H1 (cell line): ENCODE results near the gene DNAJC28. TPM values are rescaled to one million over a fixed set of nuclear protein-coding genes. Genes with fewer than 3 reads are reported as not detected.

Source experiments
- CTCF ChIA-PET: fragments of 300-600 bp; sonication (Branson Sonifier 250); formaldehyde crosslinking; loops from one replicate; lab custom pipeline; 2021; ENCODE audit not compliant: partially characterized antibody; lab: Charles Lee
- POLR2A ChIA-PET: fragments of 300-600 bp; sonication (Branson Sonifier 250); formaldehyde crosslinking; loops from one replicate; lab custom pipeline; 2021; ENCODE audit warnings: inconsistent platforms; ENCODE audit not compliant: partially characterized antibody; lab: Charles Lee
- DNase-seq, 2 experiments: peaks; one replicate each; pipeline versions ENCODE4 v3.0.0 to v3.0.0-alpha.2; 2010 to 2022; ENCODE audit warnings: low spot score in 2 of 2, low read depth in 1 of 2, mixed read lengths in 1 of 2
- FAIRE-seq: peaks from 2 replicates; lab custom pipeline; 2011; peaks lifted over from hg19 to GRCh38; lab: Jason Lieb, UNC
- H2AFZ ChIP-seq: 2 replicates; pipeline ENCODE4 v1.8.1; 2012; ENCODE audit warnings: low read length, inconsistent platforms
- H2AK5ac ChIP-seq: 2 replicates; pipeline ENCODE4 v1.6.1; 2013; ENCODE audit warnings: low read depth, low read length
- H2BK120ac ChIP-seq: replicated peaks from 2 replicates; pipeline ENCODE3; 2013; ENCODE audit warnings: low read depth, low read length, inconsistent platforms
- H2BK12ac ChIP-seq: 2 replicates; pipeline ENCODE4 v1.6.1; 2013; ENCODE audit warnings: low read depth, low read length
- H2BK15ac ChIP-seq: 2 replicates; pipeline ENCODE4 v1.6.1; 2013; ENCODE audit warnings: low read length
- H2BK20ac ChIP-seq: 2 replicates; pipeline ENCODE4 v1.6.1; 2013; ENCODE audit warnings: low read length
- H2BK5ac ChIP-seq: 2 replicates; pipeline ENCODE4 v1.6.1; 2013; ENCODE audit warnings: low read depth, low read length
- H3K14ac ChIP-seq: 2 replicates; pipeline ENCODE4 v1.6.1; 2013; ENCODE audit warnings: inconsistent platforms; ENCODE audit not compliant: insufficient read length
- H3K18ac ChIP-seq: 2 replicates; pipeline ENCODE4 v1.6.1; 2013; ENCODE audit warnings: low read length; ENCODE audit errors: extremely low read depth
- H3K23ac ChIP-seq: 2 replicates; pipeline ENCODE4 v1.6.1; 2013; ENCODE audit warnings: inconsistent platforms; ENCODE audit not compliant: insufficient read length
- H3K23me2 ChIP-seq: 2 replicates; pipeline ENCODE4 v1.6.1; 2013; ENCODE audit warnings: low read depth, low read length
- H3K27ac ChIP-seq: 2 replicates; pipeline ENCODE4 v1.6.1; 2011; ENCODE audit warnings: low read depth, low read length, inconsistent platforms
- H3K27me3 ChIP-seq, 4 experiments: replicated peaks in 1 of 4; 1 replicate in 1 of 4; 2 replicates in 3 of 4; pipeline versions ENCODE4 v1.6.1 to v1.8.1; 2011 to 2013; ENCODE audit warnings: low read length in 3 of 4, mild to moderate bottlenecking in 3 of 4, inconsistent platforms in 2 of 4, mixed read lengths in 2 of 4, moderate library complexity in 1 of 4; ENCODE audit not compliant: control insufficient read depth in 3 of 4, insufficient read depth in 3 of 4; ENCODE audit errors: extremely low read depth in 1 of 4
- H3K36me3 ChIP-seq, 4 experiments: 2 replicates each; pipeline versions ENCODE4 v1.6.1 to v1.8.1; 2011 to 2013; ENCODE audit warnings: mild to moderate bottlenecking in 4 of 4, low read length in 3 of 4, moderate library complexity in 2 of 4, control low read depth in 1 of 4, inconsistent platforms in 1 of 4; ENCODE audit not compliant: insufficient read depth in 4 of 4, control insufficient read depth in 2 of 4
- H3K4ac ChIP-seq: replicated peaks from 2 replicates; pipeline ENCODE3; 2013; ENCODE audit warnings: low read length, low read depth, mixed read lengths, inconsistent platforms; ENCODE audit not compliant: insufficient read length
- H3K4me1 ChIP-seq, 4 experiments: replicated peaks in 1 of 4; 1 replicate in 1 of 4; 2 replicates in 3 of 4; pipeline versions ENCODE4 v1.6.1 to v1.8.1; 2011 to 2013; ENCODE audit warnings: low read length in 3 of 4, inconsistent platforms in 2 of 4, mixed read lengths in 1 of 4; ENCODE audit not compliant: insufficient read depth in 4 of 4, control insufficient read depth in 3 of 4
- H3K4me2 ChIP-seq, 2 experiments: 2 replicates each; pipeline versions ENCODE4 v1.6.1 to v1.8.1; 2011 to 2013; ENCODE audit warnings: low read depth in 2 of 2, low read length in 2 of 2, control low read depth in 1 of 2, inconsistent platforms in 1 of 2, mild to moderate bottlenecking in 1 of 2; ENCODE audit not compliant: insufficient read depth in 1 of 2
- H3K4me3 ChIP-seq, 4 experiments: fragments of 200-600, 300-600 bp in 1 of 4; sonication (generic), shearing (Covaris generic), sonication (Bioruptor Twin) in 1 of 4; 2 replicates each; pipeline versions ENCODE4 v1.5.1 to v1.8.1; 2011 to 2016; ENCODE audit warnings: low read length in 4 of 4, low read depth in 3 of 4, control low read depth in 2 of 4, inconsistent platforms in 2 of 4, mild to moderate bottlenecking in 2 of 4, mixed read lengths in 1 of 4, moderate library complexity in 1 of 4; ENCODE audit not compliant: insufficient read depth in 2 of 4; ENCODE audit errors: extremely low read depth in 1 of 4
- H3K56ac ChIP-seq: replicated peaks from 2 replicates; pipeline ENCODE3; 2013; ENCODE audit warnings: low read depth, mild to moderate bottlenecking, mixed read lengths, low read length, inconsistent platforms; ENCODE audit not compliant: insufficient read length
- H3K79me1 ChIP-seq: 2 replicates; pipeline ENCODE4 v1.6.1; 2013; ENCODE audit warnings: low read depth, low read length, control low read depth
- H3K79me2 ChIP-seq, 2 experiments: 2 replicates each; pipeline versions ENCODE4 v1.6.1 to v1.8.1; 2012 to 2013; ENCODE audit warnings: low read length in 2 of 2, mild to moderate bottlenecking in 2 of 2, inconsistent platforms in 1 of 2; ENCODE audit not compliant: insufficient read depth in 2 of 2, control insufficient read depth in 1 of 2
- H3K9ac ChIP-seq, 4 experiments: replicated peaks in 1 of 4; 1 replicate in 1 of 4; 2 replicates in 3 of 4; pipeline versions ENCODE4 v1.6.1 to v1.8.1; 2011 to 2013; ENCODE audit warnings: low read depth in 3 of 4, low read length in 3 of 4, control low read depth in 2 of 4, mild to moderate bottlenecking in 2 of 4, moderate library complexity in 2 of 4, inconsistent platforms in 1 of 4; ENCODE audit errors: extremely low read depth in 1 of 4
- H3K9me3 ChIP-seq, 2 experiments: 2 replicates each; pipeline versions ENCODE4 v1.6.1 to v1.8.1; 2012 to 2013; ENCODE audit warnings: mild to moderate bottlenecking in 2 of 2, moderate library complexity in 2 of 2, control low read depth in 1 of 2, inconsistent platforms in 1 of 2, low read depth in 1 of 2, low read length in 1 of 2, mixed read lengths in 1 of 2; ENCODE audit not compliant: insufficient read depth in 2 of 2
- H4K20me1 ChIP-seq, 2 experiments: replicated peaks in 1 of 2; 2 replicates each; pipeline versions ENCODE3 to v1.8.1; 2011 to 2013; ENCODE audit warnings: inconsistent platforms in 2 of 2, low read length in 2 of 2, mild to moderate bottlenecking in 1 of 2; ENCODE audit not compliant: insufficient read depth in 2 of 2, control insufficient read depth in 1 of 2
- H4K5ac ChIP-seq: 2 replicates; pipeline ENCODE4 v1.6.1; 2013; ENCODE audit warnings: low read length, low read depth, mixed read lengths, inconsistent platforms; ENCODE audit not compliant: insufficient read length
- H4K8ac ChIP-seq: 2 replicates; pipeline ENCODE4 v1.8.0; 2013; ENCODE audit warnings: mild to moderate bottlenecking, moderate library complexity, low read length, inconsistent platforms; ENCODE audit not compliant: insufficient read depth; ENCODE audit errors: extremely low read depth
- H4K91ac ChIP-seq: replicated peaks from 2 replicates; pipeline ENCODE3; 2013; ENCODE audit warnings: low read length, mixed read lengths, inconsistent platforms; ENCODE audit not compliant: insufficient read length
- ASH2L ChIP-seq: fragments of 200-600, 300-600 bp; sonication (generic); IDR thresholded peaks from one replicate; pipeline ENCODE4 v1.7.1; 2017; ENCODE audit warnings: low read length
- CEBPB ChIP-seq: IDR thresholded peaks from 2 replicates; pipeline ENCODE4 v1.6.1; 2012; ENCODE audit warnings: low read depth, low read length
- CHD1 ChIP-seq: IDR thresholded peaks from 2 replicates; pipeline ENCODE4 v1.6.1; 2012; ENCODE audit warnings: low read depth, low read length, improper control_type of control experiment
- CREB1 ChIP-seq: IDR thresholded peaks from 2 replicates; pipeline ENCODE4 v1.6.1; 2012; ENCODE audit warnings: inconsistent platforms
- CTBP2 ChIP-seq: IDR thresholded peaks from 2 replicates; pipeline ENCODE4 v1.7.0; 2011; ENCODE audit warnings: borderline replicate concordance, mild to moderate bottlenecking, moderate library complexity, mixed read lengths, low read length; ENCODE audit not compliant: insufficient read depth, insufficient read length
- EZH2 ChIP-seq: fragments of 200-600 bp; sonication (generic); IDR thresholded peaks from 2 replicates; pipeline ENCODE4 v1.7.1; 2012; ENCODE audit warnings: low read depth, mild to moderate bottlenecking, moderate library complexity, low read length, inconsistent platforms; ENCODE audit not compliant: severe bottlenecking
- FOSL1 ChIP-seq: IDR thresholded peaks from 2 replicates; pipeline ENCODE4 v1.6.1; 2011; ENCODE audit warnings: mild to moderate bottlenecking, low read depth, low read length, moderate library complexity; ENCODE audit not compliant: insufficient read depth
- JUN ChIP-seq: IDR thresholded peaks from 2 replicates; pipeline ENCODE4 v1.6.1; 2011; ENCODE audit warnings: low read depth, mild to moderate bottlenecking, improper control_type of control experiment, low read length
- MAFK ChIP-seq: IDR thresholded peaks from 2 replicates; pipeline ENCODE4 v1.6.1; 2012; ENCODE audit warnings: low read depth, mild to moderate bottlenecking, improper control_type of control experiment, low read length
- PHF8 ChIP-seq: fragments of 200-600 bp; sonication (generic); conservative IDR thresholded peaks from 2 replicates; pipeline ENCODE4 v1.7.1; 2012; ENCODE audit warnings: low read depth, mild to moderate bottlenecking, inconsistent platforms, low read length, moderate library complexity
- SAP30 ChIP-seq: fragments of 300-600 bp; sonication (generic); IDR thresholded peaks from 2 replicates; pipeline ENCODE4 v1.7.1; 2012; ENCODE audit warnings: low read length, moderate library complexity, mild to moderate bottlenecking, inconsistent platforms; ENCODE audit not compliant: insufficient read depth, insufficient replicate concordance
- SP2 ChIP-seq: IDR thresholded peaks from 2 replicates; pipeline ENCODE4 v1.6.1; 2012; ENCODE audit warnings: mild to moderate bottlenecking, low read length, inconsistent platforms
- WGBS, 2 experiments: shearing (Covaris generic) in 1 of 2; methylation state at CpG; one replicate each; pipeline versions ENCODE4 v1.1.6 to v1.1.7; 2013 to 2015; ENCODE audit warnings: low lambda C conversion rate in 2 of 2, mixed read lengths in 2 of 2, inconsistent platforms in 1 of 2, low coverage in 1 of 2, missing lambda C conversion rate in 1 of 2; ENCODE audit not compliant: insufficient replicate concordance in 2 of 2, insufficient coverage in 1 of 2, insufficient read length in 1 of 2; ENCODE audit errors: extremely low coverage in 1 of 2, missing lambda C conversion rate in 1 of 2; 5-methylcytosine and 5-hydroxymethylcytosine counted together
- polyA plus RNA-seq, 7 experiments: library from polyadenylated mRNA; depleted of rRNA in 3 of 7; stranded (reverse) in 5 of 7; unstranded in 2 of 7; fragments of >200 nt in 5 of 7; fragments of 200-250 nt in 2 of 7; gene quantifications; 1 replicate in 5 of 7; 2 replicates in 1 of 7; 4 replicates in 1 of 7; pipeline versions ENCODE4 v1.2.1 to v1.2.3, GENCODE V29; 2011 to 2013; ENCODE audit warnings: missing spikeins in 2 of 7, mixed read lengths in 2 of 7
- total RNA-seq: library from RNA; stranded (reverse); fragmentation: NEBNext Ultra II Directional; extraction: Animal tissue kit (Norgen Biotek cat#: 25700); gene quantifications from 2 replicates; pipeline ENCODE4 v1.2.1, GENCODE V29; 2021

DNAJC28 gene
- total and polyA plus RNA-seq, 2 of the 8 experiments (the other 6 are each of a cell fraction or from before 2014, with no cell fraction given), result 0.97 to 4.3 TPM

GRCh38 chr21:33493756-33494155, 2.2 kb upstream of the DNAJC28 start:
- Histone ChIP-seq H2AK5ac (no peak overlapping the region), H3K27ac (no peak overlapping the region), H2BK15ac (no peak overlapping the region), H3K79me1 (no peaks in the 10 kb centered on the region), H2BK120ac (no peak overlapping the region), H3K36me3 (peaks cover 0 to 4% (median 0%) of the 10 kb centered on the region in 4 experiments; a peak in 2 of 8 replicates), H3K4me1 (peaks cover 0 to 8% (median 0%) of the 10 kb centered on the region in 4 experiments; a peak in 1 of 7 replicates), H3K79me2 (no peaks in the 10 kb centered on the region), H2AFZ (no peak overlapping the region), H3K27me3 (no peaks in the 10 kb centered on the region), H3K23me2 (peaks cover 7% of the 10 kb centered on the region), H4K91ac (no peak overlapping the region), H4K20me1 (no peaks in the 10 kb centered on the region), H3K56ac (no peak overlapping the region), H2BK20ac (no peak overlapping the region), H3K18ac (no peak overlapping the region), H3K23ac (no peak overlapping the region), H2BK12ac (no peak overlapping the region), H2BK5ac (no peak overlapping the region), H3K4me2 (no peak overlapping the region), H3K4ac (no peak overlapping the region), H3K9ac (no peak overlapping the region), H4K8ac (no peak overlapping the region), H3K14ac (no peak overlapping the region), H4K5ac (no peak overlapping the region), H3K9me3 (no peaks in the 10 kb centered on the region), H3K4me3 (no peak overlapping the region)
- 97% methylated on average over 3 of the region's 3 CpGs; no CpG with 5 or more reads in 1 of the 2 experiments for WGBS, 2 experiments
- FAIRE-seq (no peak), DNase-seq (no peak)
- CTCF ChIA-PET, result no interaction called here
- POLR2A ChIA-PET, result interaction anchor here (0.6 kb wide), 1 partner anchor 11 kb away, joined by 3 read pairs; no protein-coding TSS in a partner anchor
- TF ChIP-seq CHD1, result no peak
- TF ChIP-seq ASH2L, result no peak
- TF ChIP-seq PHF8, result no peak
- no peak for TF ChIP-seq SP2
- TF ChIP-seq SAP30, result no peak
- no peak for TF ChIP-seq CEBPB
- TF ChIP-seq FOSL1, result no peak
- no peak for TF ChIP-seq MAFK
- no peak for TF ChIP-seq CREB1
- no peak for TF ChIP-seq EZH2
- TF ChIP-seq CTBP2, result no peak
- no peak for TF ChIP-seq JUN
